HEK293T (cell line): ENCODE data around the gene PITX2.

Source experiments
- CTCF ChIA-PET: fragments of 350-600 bp; formaldehyde crosslinking; extraction: SDS; loops from one replicate; lab custom pipeline; 2021; ENCODE audit warnings: antibody characterized with exemption, inconsistent platforms; lab: Yijun Ruan, JAX
- POLR2A ChIA-PET: fragments of 350-600 bp; formaldehyde crosslinking; extraction: SDS; loops from one replicate; lab custom pipeline; 2020; ENCODE audit warnings: antibody characterized with exemption, inconsistent platforms; lab: Yijun Ruan, JAX
- DNase-seq: peaks from one replicate; pipeline ENCODE4 v3.0.0; 2012; ENCODE audit warnings: mixed read lengths; ENCODE audit errors: extremely low spot score
- ARNT ChIP-seq: fragments of 450-650 bp; IDR thresholded peaks from 2 replicates; pipeline ENCODE4 v1.6.1; 2017; ENCODE audit warnings: mild to moderate bottlenecking
- BHLHE40 ChIP-seq: fragments of 450-650 bp; IDR thresholded peaks from 2 replicates; pipeline ENCODE4 v1.6.1; 2016; ENCODE audit warnings: mild to moderate bottlenecking, moderate library complexity, borderline replicate concordance
- CTBP1 ChIP-seq: fragments of 450-650 bp; IDR thresholded peaks from 2 replicates; pipeline ENCODE4 v1.6.1; 2016; ENCODE audit warnings: borderline replicate concordance
- ELF4 ChIP-seq: fragments of 450-650 bp; IDR thresholded peaks from 2 replicates; pipeline ENCODE4 v1.6.1; 2017; ENCODE audit warnings: antibody characterized with exemption
- FOXA1 ChIP-seq: fragments of 450-650 bp; IDR thresholded peaks from 2 replicates; pipeline ENCODE4 v1.6.1; 2016; ENCODE audit warnings: mild to moderate bottlenecking
- FOXK2 ChIP-seq: fragments of 450-650 bp; IDR thresholded peaks from 2 replicates; pipeline ENCODE4 v1.6.1; 2016; ENCODE audit warnings: mild to moderate bottlenecking
- FOXM1 ChIP-seq: fragments of 450-650 bp; IDR thresholded peaks from 2 replicates; pipeline ENCODE4 v1.6.1; 2017; ENCODE audit warnings: mild to moderate bottlenecking, borderline replicate concordance
- HDGF ChIP-seq: fragments of 450-650 bp; IDR thresholded peaks from 2 replicates; pipeline ENCODE4 v1.6.1; 2017; ENCODE audit warnings: antibody characterized with exemption, borderline replicate concordance
- L3MBTL2 ChIP-seq: fragments of 450-650 bp; conservative IDR thresholded peaks from 2 replicates; pipeline ENCODE4 v1.6.1; 2016; ENCODE audit warnings: mild to moderate bottlenecking
- LEF1 ChIP-seq: fragments of 450-650 bp; IDR thresholded peaks from 2 replicates; pipeline ENCODE4 v1.6.1; 2017; ENCODE audit warnings: mild to moderate bottlenecking, borderline replicate concordance
- NFRKB ChIP-seq: fragments of 450-650 bp; IDR thresholded peaks from 2 replicates; pipeline ENCODE4 v1.6.1; 2016; ENCODE audit warnings: mild to moderate bottlenecking, moderate library complexity
- PKNOX1 ChIP-seq: fragments of 450-650 bp; IDR thresholded peaks from 2 replicates; pipeline ENCODE4 v1.6.1; 2016
- SP1 ChIP-seq: fragments of 450-650 bp; IDR thresholded peaks from 2 replicates; pipeline ENCODE4 v1.6.1; 2017
- SUZ12 ChIP-seq: fragments of 450-650 bp; IDR thresholded peaks from 2 replicates; pipeline ENCODE4 v1.6.1; 2016; ENCODE audit warnings: mild to moderate bottlenecking
- TARDBP ChIP-seq: fragments of 450-650 bp; IDR thresholded peaks from 2 replicates; pipeline ENCODE4 v1.6.1; 2016
- ZNF384 ChIP-seq: fragments of 450-650 bp; IDR thresholded peaks from 2 replicates; pipeline ENCODE4 v1.6.1; 2016

Gene PITX2

GRCh38 chr4:110610620-110610939, 12.3 kb downstream of the PITX2 start:
- TF ChIP-seq SP1 (no peak), L3MBTL2 (no peak)
- no peak for DNase-seq
- ChIA-PET CTCF (no interaction called here), POLR2A (interaction anchor here (0.9 kb wide), 1 partner anchor 12 kb away, joined by 3 read pairs; the partner anchor contains the start of gene PITX2)

GRCh38 chr4:110609044-110609750, 13.7 kb downstream of the PITX2 start:
- no peak for DNase-seq
- TF ChIP-seq LEF1 = no peak
- TF ChIP-seq SUZ12 = no peak
- TF ChIP-seq PKNOX1 = no peak
- no peak for TF ChIP-seq ELF4
- ChIA-PET POLR2A (no interaction called here), CTCF (interaction anchor here (1.0 kb wide), 1 partner anchor 19 kb away, joined by 3 read pairs; no protein-coding TSS in a partner anchor)

- TF ChIP-seq FOXA1 (no peak), BHLHE40 (no peak)
- ChIA-PET POLR2A (no interaction called here), CTCF (interaction anchor here (0.7 kb wide), 1 partner anchor 33 kb away, joined by 3 read pairs; no protein-coding TSS in a partner anchor)
- no peak for DNase-seq
These were observed 17.8 kb downstream of the PITX2 start for GRCh38 chr4:110605077-110605476.

- ChIA-PET POLR2A (no interaction called here), CTCF (no interaction called here)
- TF ChIP-seq HDGF = no peak
- no peak for TF ChIP-seq FOXA1
- TF ChIP-seq L3MBTL2 = no peak
- no peak for TF ChIP-seq TARDBP
- TF ChIP-seq BHLHE40 = no peak
- TF ChIP-seq SUZ12 = no peak
- no peak for TF ChIP-seq SP1
- TF ChIP-seq ZNF384 = no peak
- no peak for TF ChIP-seq PKNOX1
- DNase-seq = no peak
These were observed 20.8 kb downstream of the PITX2 start for GRCh38 chr4:110602061-110602460.

GRCh38 chr4:110597582-110597981, 25.3 kb downstream of the PITX2 start:
- CTCF ChIA-PET = no interaction called here
- POLR2A ChIA-PET = no interaction called here
- no peak for DNase-seq
- TF ChIP-seq LEF1 (no peak), FOXA1 (no peak), ARNT (no peak), PKNOX1 (no peak), HDGF (no peak), BHLHE40 (no peak), TARDBP (no peak), ZNF384 (no peak), SUZ12 (no peak), CTBP1 (no peak), SP1 (no peak), L3MBTL2 (no peak), ELF4 (no peak)

- TF ChIP-seq HDGF (no peak), CTBP1 (no peak), FOXK2 (no peak), ZNF384 (no peak), LEF1 (no peak), NFRKB (no peak), FOXA1 (no peak), SUZ12 (no peak), BHLHE40 (no peak)
- ChIA-PET CTCF (no interaction called here), POLR2A (no interaction called here)
- no peak for DNase-seq
These were observed 26.4 kb downstream of the PITX2 start for GRCh38 chr4:110596431-110596830.

GRCh38 chr4:110595583-110595982, 27.3 kb downstream of the PITX2 start:
- no peak for DNase-seq
- TF ChIP-seq ELF4 (no peak), ARNT (no peak), LEF1 (no peak), SP1 (no peak), CTBP1 (no peak), FOXM1 (no peak), TARDBP (no peak), HDGF (no peak), PKNOX1 (no peak)
- ChIA-PET POLR2A (no interaction called here), CTCF (no interaction called here)
